HG03097 (cell line): ENCODE results near the gene IL10.
"Not testable (repeated sequence)": the region's sequence is repeated elsewhere in the genome, so short reads cannot be mapped to it uniquely, and the experiment has no call there.

Source experiments
- ATAC-seq: cut with Tn5 transposase; IDR thresholded peaks from one replicate; pipeline ENCODE4 v1.9.1; 2021; ENCODE audit not compliant: unreplicated experiment, low FRiP score

Gene IL10

DNA sequence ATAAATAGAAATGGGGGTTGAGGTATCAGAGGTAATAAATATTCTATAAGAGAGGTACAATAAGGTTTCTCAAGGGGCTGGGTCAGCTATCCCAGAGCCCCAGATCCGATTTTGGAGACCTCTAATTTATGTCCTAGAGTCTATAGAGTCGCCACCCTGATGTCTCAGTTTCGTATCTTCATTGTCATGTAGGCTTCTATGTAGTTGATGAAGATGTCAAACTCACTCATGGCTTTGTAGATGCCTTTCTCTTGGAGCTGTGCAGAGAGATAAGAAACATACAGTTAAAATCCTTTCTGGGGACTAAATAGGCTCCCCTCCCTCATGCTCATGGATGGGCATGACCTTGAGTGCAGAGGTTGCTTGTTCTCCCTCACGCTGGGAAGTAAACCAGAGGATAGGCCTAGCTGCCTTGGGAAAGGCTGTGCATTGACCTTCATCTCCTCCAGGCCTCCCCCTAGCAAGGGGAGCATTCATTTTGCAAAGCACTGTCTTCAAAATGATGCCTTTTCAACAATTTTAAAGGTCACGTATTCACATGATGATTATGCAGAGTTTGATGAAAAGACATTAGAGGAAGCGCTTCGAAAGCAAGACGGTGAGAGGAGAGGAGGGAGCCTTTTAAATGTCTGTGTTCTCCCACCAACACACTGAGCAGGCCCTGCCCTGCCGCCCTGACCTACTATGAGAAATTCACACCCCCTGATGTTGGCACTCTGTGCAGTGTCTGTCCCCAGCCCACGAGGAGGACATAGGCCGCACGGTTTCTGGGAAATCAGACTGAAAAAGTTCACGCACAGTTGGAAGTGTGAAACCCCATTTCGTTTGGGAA is 3.6 kb downstream of the IL10 start:
- peak; percentile 14 for ATAC-seq

DNA sequence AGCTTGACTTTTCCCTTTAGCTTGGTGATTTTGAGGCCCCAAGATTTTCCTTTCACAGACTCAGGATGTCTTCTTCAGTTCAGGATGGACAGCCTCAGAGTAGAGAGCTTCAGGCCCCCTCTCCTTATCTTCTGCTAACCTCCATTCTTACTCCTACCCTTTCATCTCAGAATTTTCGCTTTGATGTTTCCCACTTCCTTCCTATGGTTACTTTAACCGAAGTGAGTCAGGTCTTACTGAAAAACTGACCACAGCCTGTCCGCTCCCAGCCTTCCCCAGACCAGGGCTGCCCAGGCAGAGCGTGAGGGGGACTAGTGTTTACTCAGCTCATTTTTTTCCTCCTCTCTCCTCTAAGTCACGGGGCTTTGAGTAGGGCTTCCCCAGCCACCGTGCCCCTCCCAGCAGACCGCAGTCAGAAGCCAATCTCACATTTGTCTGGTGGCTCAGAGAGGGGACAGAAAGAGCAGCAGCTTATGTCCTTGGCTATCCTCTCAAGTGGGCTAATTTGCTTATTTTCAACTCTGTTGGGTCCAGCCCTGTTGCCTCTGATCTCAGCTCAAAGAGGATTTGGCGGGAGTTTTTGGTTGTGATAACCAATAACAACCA is 5.9 kb downstream of the IL10 start:
- ATAC-seq, result peak; percentile 41

GRCh38 chr1:206765771-206766170 is 6.5 kb downstream of the IL10 start:
- ATAC-seq, result not testable (repeated sequence)

DNA sequence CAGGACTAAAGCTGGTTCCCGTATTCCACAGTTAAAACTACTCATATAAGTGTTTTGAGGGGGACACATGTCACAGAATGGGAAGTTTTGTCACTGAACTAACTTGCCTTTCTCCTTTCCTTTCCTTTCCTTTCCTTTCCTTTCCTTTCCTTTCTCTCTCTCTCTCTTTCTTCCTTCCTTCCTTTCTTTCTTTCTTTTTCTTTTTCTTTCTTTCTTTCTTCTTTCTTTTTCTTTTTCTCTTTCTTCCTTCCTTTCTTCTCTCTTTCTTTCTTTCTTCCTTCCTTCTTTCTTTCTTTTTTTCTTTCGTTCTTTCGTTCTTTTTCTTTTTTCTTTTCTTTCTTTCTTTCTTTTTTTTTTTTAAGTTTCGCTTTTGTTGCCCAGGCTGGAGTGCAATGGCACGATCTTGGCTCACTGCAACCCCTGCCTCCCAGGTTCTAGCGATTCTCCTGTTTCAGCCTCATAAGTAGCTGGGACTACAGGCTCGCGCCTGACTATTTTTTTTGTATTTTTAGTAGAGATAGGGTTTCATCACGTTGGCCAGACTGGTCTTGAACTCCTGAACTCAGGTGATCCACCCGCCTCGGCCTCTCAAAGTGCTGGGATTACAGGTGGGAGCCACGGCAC is 9.4 kb downstream of the IL10 start:
- ATAC-seq, result not testable (repeated sequence)

- no peak for ATAC-seq
Observed at GRCh38 chr1:206761159-206761768, 11.0 kb downstream of the IL10 start.

DNA sequence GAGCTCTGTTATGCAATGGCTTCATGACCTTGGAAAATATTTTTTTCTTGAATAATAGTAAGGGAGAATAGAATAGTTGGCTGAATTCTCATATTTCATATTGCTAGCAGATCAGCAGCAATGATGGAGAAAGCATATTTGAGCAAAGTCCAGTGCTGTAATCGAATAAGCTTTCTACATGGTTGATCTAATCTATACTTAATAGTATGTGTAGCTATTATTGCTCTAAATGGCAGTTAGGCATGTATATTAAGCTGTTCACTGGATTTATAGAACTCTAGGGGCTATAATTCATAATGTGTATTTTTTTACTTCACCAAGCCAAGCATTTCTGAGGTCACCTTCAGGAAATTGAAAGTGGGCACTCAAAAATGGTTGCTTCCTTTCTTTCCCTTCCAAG is 11.7 kb downstream of the IL10 start:
- no peak for ATAC-seq

DNA sequence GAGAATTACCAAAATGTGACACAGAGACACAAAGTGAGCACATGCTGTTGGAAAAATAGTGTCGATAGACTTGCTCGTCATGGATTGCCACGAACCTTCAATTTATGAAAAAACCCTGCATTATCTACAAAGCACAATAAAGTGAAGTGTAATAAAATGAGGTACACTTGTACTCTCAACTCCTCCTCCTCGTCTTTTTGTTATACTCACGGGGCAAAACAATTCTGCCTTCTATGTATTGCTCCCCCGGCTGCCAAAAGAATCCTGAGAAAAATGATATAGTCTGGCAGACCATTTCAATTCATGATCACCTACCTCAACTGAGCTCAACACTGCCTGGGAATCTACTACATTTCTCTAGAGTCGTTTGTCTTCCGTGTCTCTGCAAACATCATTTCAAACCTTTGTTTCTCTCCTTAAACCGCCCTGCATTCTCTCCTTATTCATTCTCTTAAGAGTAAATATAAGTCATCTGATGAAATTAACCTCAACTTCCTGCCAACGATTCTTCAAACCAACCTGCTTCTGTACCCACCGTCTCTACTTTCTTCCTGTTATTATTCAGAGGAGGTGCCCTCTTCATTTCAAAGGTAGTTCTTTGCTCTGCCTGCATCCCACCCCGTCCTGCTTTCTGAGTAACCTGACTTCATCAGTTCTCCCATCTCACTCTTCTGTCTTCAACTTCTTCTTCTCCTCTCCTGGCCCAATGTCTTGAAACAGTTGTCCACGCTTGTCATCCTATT is 14.6 kb downstream of the IL10 start:
- no peak for ATAC-seq

DNA sequence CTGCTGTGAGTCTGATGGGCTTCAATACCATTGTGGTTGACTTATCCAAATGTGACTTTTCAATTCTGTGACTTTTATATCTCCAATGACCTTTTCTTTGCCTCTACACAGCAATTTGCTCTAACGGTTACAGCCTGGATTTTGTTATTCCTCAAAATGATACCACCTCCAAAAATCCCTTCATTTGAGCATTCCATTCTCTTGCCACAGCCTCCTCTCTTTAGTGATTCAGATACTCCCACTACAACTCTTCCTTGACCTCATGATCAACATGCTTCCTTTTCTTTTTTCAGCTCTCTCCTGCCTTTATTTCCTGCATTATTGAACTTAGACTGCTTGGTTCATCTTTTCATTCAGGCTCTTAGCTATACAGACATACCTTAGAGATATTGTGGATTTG is 18.3 kb downstream of the IL10 start:
- no peak for ATAC-seq

DNA sequence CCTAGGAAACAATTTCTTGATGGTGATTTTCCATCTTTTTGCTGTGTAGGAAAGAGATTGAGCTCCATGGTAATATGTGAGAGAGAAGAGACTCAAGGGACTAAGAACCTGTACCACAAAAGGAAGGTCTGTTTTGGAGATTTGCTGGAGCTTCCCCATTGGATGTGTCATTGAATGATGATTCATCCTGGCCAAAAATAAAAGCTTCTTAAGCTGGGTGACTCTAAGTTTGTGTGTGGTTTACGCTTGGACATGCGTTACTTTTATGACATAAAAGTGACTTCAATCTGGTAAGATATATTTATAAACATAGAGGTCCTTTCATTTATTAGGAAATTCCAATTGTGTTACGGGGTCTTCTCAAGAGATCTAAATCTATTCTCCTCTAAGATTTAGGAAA is 19.2 kb downstream of the IL10 start:
- no peak for ATAC-seq

GRCh38 chr1:206752481-206752880 is 19.8 kb downstream of the IL10 start:
- ATAC-seq, result no peak

GRCh38 chr1:206751891-206752290 is 20.4 kb downstream of the IL10 start:
- ATAC-seq, result no peak

DNA sequence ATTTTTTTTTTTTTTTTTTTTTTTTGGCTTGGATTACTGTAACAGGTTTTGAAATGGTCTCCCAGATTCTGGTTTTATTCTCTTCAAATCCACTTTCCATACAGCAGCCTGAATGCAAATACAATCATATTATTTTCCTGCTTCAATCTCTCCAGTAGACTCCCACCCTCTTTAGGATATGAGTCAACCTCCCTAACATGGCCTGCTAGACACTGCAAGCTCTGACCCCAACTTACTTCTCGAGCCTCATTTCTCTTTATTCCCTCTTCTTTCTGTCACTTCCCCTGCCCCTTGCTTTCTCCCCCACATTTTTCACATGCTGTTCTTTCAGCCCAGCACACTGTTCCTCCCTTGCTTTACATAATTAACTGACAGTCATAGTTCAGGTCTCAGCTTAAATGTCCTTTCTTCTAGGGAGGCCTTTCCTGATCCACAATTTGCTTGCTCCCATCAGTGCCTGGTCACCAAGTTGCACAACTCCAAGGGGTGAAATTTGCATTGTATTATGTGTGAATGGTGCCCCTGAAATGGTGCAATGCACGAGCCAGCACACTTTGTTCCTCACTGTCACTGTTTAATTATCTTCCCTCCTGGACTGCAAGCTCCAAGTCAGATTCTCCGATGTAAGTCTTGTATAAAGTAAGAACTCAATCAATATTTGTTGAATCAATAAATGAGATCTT is 23.8 kb downstream of the IL10 start:
- ATAC-seq, result no peak

DNA sequence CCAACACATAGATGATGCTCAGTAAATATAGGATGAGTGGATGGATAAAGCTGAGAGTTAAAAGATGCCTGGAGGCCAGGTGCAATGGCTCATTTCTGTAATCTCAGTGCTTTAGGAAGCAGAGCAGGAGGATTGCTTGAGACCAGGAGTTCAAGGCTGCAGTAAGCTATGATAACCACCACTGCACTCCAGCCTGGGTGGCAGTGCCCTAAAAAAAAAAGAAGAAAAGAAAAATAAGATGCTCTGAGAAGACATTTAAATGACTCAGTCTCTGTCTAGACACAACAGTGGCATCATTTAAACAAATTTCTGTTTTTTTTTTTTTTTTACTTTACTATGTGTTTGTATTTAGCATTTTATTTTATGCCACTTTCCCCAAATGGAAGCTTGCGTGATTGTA is 27.0 kb downstream of the IL10 start:
- ATAC-seq, result no peak

- ATAC-seq, result no peak
Observed at GRCh38 chr1:206744683-206745082, 27.6 kb downstream of the IL10 start.

GRCh38 chr1:206742719-206743383 is 29.4 kb downstream of the IL10 start:
- no peak for ATAC-seq

DNA sequence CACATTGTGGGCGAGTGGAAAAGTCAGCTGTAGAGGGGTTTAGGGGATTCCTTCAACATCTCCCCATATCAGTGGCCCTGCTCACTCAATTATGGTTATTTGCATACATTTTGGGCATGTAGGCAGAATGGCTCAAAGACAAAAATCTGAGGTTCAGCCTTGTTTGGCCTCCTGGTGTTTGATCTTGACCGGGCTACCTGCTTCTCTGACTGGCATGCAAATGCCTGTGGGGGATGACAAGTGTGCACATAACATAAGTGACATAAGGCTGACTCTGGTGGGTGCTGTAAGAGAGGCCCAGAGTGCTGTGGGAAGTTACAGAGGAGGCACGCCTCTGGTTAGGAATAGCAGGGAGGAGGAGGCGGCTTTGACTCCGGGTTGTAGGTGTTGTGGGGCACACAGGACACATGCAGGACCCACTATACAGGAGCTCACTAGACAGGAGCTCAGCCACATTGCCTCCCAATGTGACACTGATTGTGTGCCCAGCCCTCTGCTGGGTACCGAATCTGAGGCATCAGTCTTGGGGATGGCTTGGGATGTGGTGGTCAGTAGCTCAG is 31.1 kb downstream of the IL10 start:
- no peak for ATAC-seq

DNA sequence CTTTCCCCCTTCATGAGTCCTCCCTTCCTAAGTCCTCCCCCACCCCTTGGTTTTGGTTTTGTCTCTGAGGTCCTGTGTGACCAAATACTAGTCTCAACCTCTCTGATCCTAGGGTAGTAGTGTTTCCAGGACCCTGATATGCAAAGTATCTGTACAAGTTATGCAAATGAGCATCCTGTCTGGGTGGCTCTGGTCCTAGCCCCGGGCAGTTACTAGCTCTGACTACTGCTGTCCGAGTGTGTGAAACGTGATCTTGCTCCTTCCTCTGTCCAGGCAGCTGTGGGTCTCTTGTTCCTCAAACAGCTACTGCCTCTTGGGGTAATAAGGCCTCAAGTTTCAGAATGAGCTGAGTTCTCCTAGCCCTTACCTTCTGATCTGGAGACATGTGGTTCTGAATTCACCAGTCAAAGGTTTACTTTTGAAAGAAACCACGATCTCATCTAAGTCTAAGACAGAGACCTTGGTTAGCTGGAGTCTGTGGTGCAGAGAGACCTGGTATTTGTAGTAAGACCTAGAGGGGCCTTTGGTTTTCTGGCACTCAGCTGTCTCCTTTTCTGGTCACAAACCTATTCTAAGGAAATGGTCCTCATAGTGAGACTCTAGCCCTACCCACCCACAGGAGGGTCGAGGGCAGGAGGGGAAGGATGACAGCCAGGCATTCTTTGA is 32.8 kb downstream of the IL10 start:
- ATAC-seq, result peak; percentile 78
